CD4-positive, alpha-beta memory T cell (primary cell): ENCODE data around the gene NDUFS1. TPM values are rescaled to one million over a fixed set of nuclear protein-coding genes. Genes with fewer than 3 reads are reported as not detected.

ENCODE experiments used
- CTCF ChIA-PET: fragments of 350-600 bp; sonication (Branson Sonifier 250); formaldehyde crosslinking; loops from one replicate; lab custom pipeline; 2021; ENCODE audit warnings: inconsistent platforms; ENCODE audit not compliant: partially characterized antibody; lab: Charles Lee
- POLR2A ChIA-PET: fragments of 350-600 bp; sonication (Branson Sonifier 250); formaldehyde crosslinking; loops from one replicate; lab custom pipeline; 2021; ENCODE audit not compliant: partially characterized antibody; lab: Charles Lee
- DNase-seq, 5 donors: peaks; one replicate each; pipeline versions ENCODE4 v3.0.0 to v3.0.0-alpha.2; 2020 to 2022; ENCODE audit warnings: mixed read lengths in 1 of 5
- H3K27ac ChIP-seq: one replicate; pipeline ENCODE4 v1.7.0; 2013; ENCODE audit warnings: low read depth, low read length
- H3K27me3 ChIP-seq: 2 replicates; pipeline ENCODE4 v1.7.0; 2013; ENCODE audit warnings: mild to moderate bottlenecking, low read length, moderate library complexity; ENCODE audit not compliant: insufficient read depth
- H3K36me3 ChIP-seq: 2 replicates; pipeline ENCODE4 v1.7.0; 2013; ENCODE audit warnings: mild to moderate bottlenecking, low read length, moderate library complexity; ENCODE audit not compliant: insufficient read depth
- H3K4me1 ChIP-seq: 2 replicates; pipeline ENCODE4 v1.7.0; 2013; ENCODE audit warnings: mild to moderate bottlenecking, low read length, moderate library complexity; ENCODE audit not compliant: insufficient read depth
- H3K4me3 ChIP-seq, 2 donors: one replicate each; pipeline ENCODE4 v1.7.0; 2013; ENCODE audit warnings: low read length in 2 of 2, mild to moderate bottlenecking in 1 of 2
- H3K9me3 ChIP-seq, 2 donors: one replicate each; pipeline ENCODE4 v1.7.0; 2013; ENCODE audit warnings: low read length in 2 of 2, control low read depth in 1 of 2; ENCODE audit not compliant: control insufficient read depth in 1 of 2
- H3K27ac Mint-ChIP-seq, 7 donors: one replicate each; pipeline ENCODE4 v1.8.0; 2020 to 2021; ENCODE audit warnings: mixed read lengths in 7 of 7, mild to moderate bottlenecking in 6 of 7, inconsistent platforms in 3 of 7, moderate library complexity in 3 of 7
- H3K27me3 Mint-ChIP-seq, 2 donors: one replicate each; pipeline ENCODE4 v1.8.0; 2020 to 2021; ENCODE audit warnings: mixed read lengths in 2 of 2
- H3K36me3 Mint-ChIP-seq, 2 donors: one replicate each; pipeline ENCODE4 v1.8.0; 2020 to 2021; ENCODE audit warnings: mixed read lengths in 2 of 2, inconsistent platforms in 1 of 2, mild to moderate bottlenecking in 1 of 2
- H3K4me1 Mint-ChIP-seq, 4 donors: one replicate each; pipeline ENCODE4 v1.8.0; 2020 to 2021; ENCODE audit warnings: mixed read lengths in 4 of 4, mild to moderate bottlenecking in 1 of 4
- H3K4me3 Mint-ChIP-seq, 8 donors: one replicate each; pipeline ENCODE4 v1.8.0; 2020 to 2021; ENCODE audit warnings: mixed read lengths in 8 of 8, mild to moderate bottlenecking in 7 of 8, moderate library complexity in 6 of 8, inconsistent platforms in 3 of 8
- H3K9me3 Mint-ChIP-seq, 8 donors: one replicate each; pipeline ENCODE4 v1.8.0; 2020 to 2021; ENCODE audit warnings: mixed read lengths in 8 of 8, mild to moderate bottlenecking in 5 of 8, inconsistent platforms in 3 of 8, moderate library complexity in 1 of 8
- intact Hi-C: fragments of 100-400 bp; cut with micrococcal nuclease; formaldehyde crosslinking; loops from one replicate; pipeline ENCODE4 v1.15.1; 2023
- polyA plus RNA-seq, 2 donors: library from polyadenylated mRNA; unstranded; fragments of 300-500 nt; fragmentation: Illumina TruSeq; gene quantifications; one replicate each; pipeline ENCODE4 v1.2.3, GENCODE V29; 2021
- total RNA-seq, 2 experiments: library from RNA; stranded (reverse); gene quantifications; one replicate each; pipeline ENCODE4 v1.2.3, GENCODE V29; 2021

NDUFS1 gene
- total and polyA plus RNA-seq, 4 experiments from 2014 or later = 32.1 to 57.6 (median 52.8) TPM

DNA sequence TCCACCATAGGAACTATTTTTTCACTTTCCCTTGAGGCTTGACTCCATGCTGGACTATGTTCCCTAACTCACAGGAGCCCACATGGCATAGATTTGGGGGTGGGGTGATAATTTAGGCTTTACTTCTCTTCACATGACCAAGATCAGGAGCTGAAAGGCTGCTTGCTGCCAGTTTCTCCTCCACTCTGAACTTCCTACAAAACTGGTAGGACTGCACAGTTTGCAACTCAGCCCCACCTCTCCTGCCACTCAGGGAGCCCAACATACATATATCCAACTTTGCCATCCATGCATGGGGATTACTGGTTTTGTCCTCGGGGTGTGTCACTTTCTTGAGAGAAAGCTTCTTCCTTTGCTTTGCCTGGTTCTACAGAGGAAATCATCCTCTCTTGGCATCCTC lies 87.4 kb downstream of the NDUFS1 start:
- no peaks in the 10 kb centered on the region for H3K36me3 ChIP-seq
- ChIA-PET CTCF (interaction anchor here (0.6 kb wide), 1 partner anchor 12 kb away, joined by 3 read pairs; no protein-coding TSS in a partner anchor), POLR2A (interaction anchor here (1.5 kb wide), 1 partner anchor 14 kb away, joined by 5 read pairs; the partner anchor contains the start of gene INO80D)
- no peaks in the 10 kb centered on the region for H3K27me3 ChIP-seq
- no peak overlapping the region for H3K4me3 ChIP-seq
- H3K27ac ChIP-seq = no peak overlapping the region
- intact Hi-C loops = no loop called here
- Mint-ChIP-seq H3K4me1 (peaks cover 16 to 45% (median 37%) of the 10 kb centered on the region in 4 donors), H3K27me3 (no peaks in the 10 kb centered on the region), H3K9me3 (peaks cover 0 to 5% (median 0%) of the 10 kb centered on the region in 8 donors), H3K27ac (peak overlapping the region in 4 of 7 donors; percentile 48 to 84 (median 58)), H3K4me3 (no peak overlapping the region), H3K36me3 (peaks cover 8% of the 10 kb centered on the region in 2 donors)
- no peaks in the 10 kb centered on the region for H3K9me3 ChIP-seq
- peaks cover 17% of the 10 kb centered on the region for H3K4me1 ChIP-seq
- DNase-seq = no peak

- H3K27me3 ChIP-seq = no peaks in the 10 kb centered on the region
These were observed 89.8 kb downstream of the NDUFS1 start for GRCh38 chr2:206069417-206069816.

DNA sequence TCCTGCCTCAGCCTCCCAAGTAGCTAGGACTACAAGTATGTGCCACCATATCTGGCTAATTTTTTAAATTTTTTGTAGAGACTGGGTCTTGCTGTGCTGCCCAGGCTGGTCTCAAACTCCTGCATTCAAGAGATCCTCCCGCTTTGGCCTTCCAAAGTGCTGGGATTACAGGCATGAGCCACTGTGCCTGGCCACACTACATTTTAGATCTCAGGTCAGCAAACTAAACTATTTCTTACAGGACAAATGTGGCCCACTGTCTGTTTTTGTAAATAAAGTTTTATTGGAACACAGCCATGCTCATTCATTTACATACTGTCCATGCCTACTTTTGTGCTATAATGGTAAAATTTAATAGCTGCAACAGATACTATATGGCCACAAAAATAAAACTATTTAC lies 91.0 kb downstream of the NDUFS1 start:
- ChIA-PET CTCF (interaction anchor here (1.2 kb wide), 1 partner anchor 15 kb away, joined by 3 read pairs; no protein-coding TSS in a partner anchor), POLR2A (no interaction called here)
- Mint-ChIP-seq H3K27ac (peak overlapping the region in 1 of 7 donors; percentile 30), H3K4me1 (peaks cover 23 to 58% (median 46%) of the 10 kb centered on the region in 4 donors), H3K36me3 (peaks cover 9 to 15% of the 10 kb centered on the region in 2 donors), H3K27me3 (no peaks in the 10 kb centered on the region), H3K9me3 (peaks cover 0 to 5% (median 0%) of the 10 kb centered on the region in 8 donors), H3K4me3 (no peak overlapping the region)
- Histone ChIP-seq H3K4me3 (no peak overlapping the region), H3K27me3 (no peaks in the 10 kb centered on the region), H3K9me3 (no peaks in the 10 kb centered on the region), H3K27ac (no peak overlapping the region), H3K36me3 (no peaks in the 10 kb centered on the region), H3K4me1 (peaks cover 6% of the 10 kb centered on the region)
- DNase-seq = no peak
- intact Hi-C loops = no loop called here

More at GRCh38 chr2:206069417-206069816, 89.8 kb downstream of the NDUFS1 start:
- intact Hi-C loops = no loop called here
- Histone ChIP-seq H3K4me3 (no peak overlapping the region), H3K9me3 (no peaks in the 10 kb centered on the region), H3K36me3 (no peaks in the 10 kb centered on the region), H3K27ac (no peak overlapping the region), H3K4me1 (peaks cover 14% of the 10 kb centered on the region)
- H3K27ac Mint-ChIP-seq = no peak overlapping the region
- H3K9me3 Mint-ChIP-seq = peaks cover 0 to 5% (median 0%) of the 10 kb centered on the region in 8 donors
- H3K27me3 Mint-ChIP-seq = no peaks in the 10 kb centered on the region
- ChIA-PET CTCF (interaction anchor here (1.2 kb wide), 1 partner anchor 14 kb away, joined by 3 read pairs; no protein-coding TSS in a partner anchor), POLR2A (no interaction called here)
- DNase-seq = no peak
- peaks cover 4 to 8% of the 10 kb centered on the region in 2 donors for H3K36me3 Mint-ChIP-seq
- H3K4me3 Mint-ChIP-seq = no peak overlapping the region
- H3K4me1 Mint-ChIP-seq = peaks cover 18 to 56% (median 44%) of the 10 kb centered on the region in 4 donors

Other genes with a start within 250 kb of the NDUFS1 start
- 10 to 100 TPM; 40.2 to 41.3 TPM for gene INO80D, start 73.3 kb downstream of the NDUFS1 start, total RNA-seq
- 1 to 10 TPM; 8.1 to 10.0 TPM for gene INO80D, start 73.3 kb downstream of the NDUFS1 start, polyA plus RNA-seq
- gene EEF1B2, start 451 bp upstream of the NDUFS1 start, total RNA-seq = 1,000 to 10,000 TPM in 1 of 2 experiments, 100 to 1,000 TPM in 1; 947 to 1,026 TPM
- 1,000 to 10,000 TPM in 1 of 2 donors, 100 to 1,000 TPM in 1; 784 to 1,015 TPM for gene EEF1B2, start 451 bp upstream of the NDUFS1 start, polyA plus RNA-seq
- gene ZDBF2, start 115.2 kb upstream of the NDUFS1 start, total RNA-seq = 10 to 100 TPM; 18.6 to 21.4 TPM
- 1 to 10 TPM; 3.3 to 4.4 TPM for gene ZDBF2, start 115.2 kb upstream of the NDUFS1 start, polyA plus RNA-seq